ENCODE results near the gene OST4. TPM values are rescaled to one million over a fixed set of nuclear protein-coding genes. Genes with fewer than 3 reads are reported as not detected.
"Not testable (repeated sequence)": the region's sequence is repeated elsewhere in the genome, so short reads cannot be mapped to it uniquely, and the experiment has no call there.

Gene OST4
- polyA plus RNA-seq, 2 of the 4 experiments (the other 2 are of a cell fraction) = 392 to 880 TPM

DNA sequence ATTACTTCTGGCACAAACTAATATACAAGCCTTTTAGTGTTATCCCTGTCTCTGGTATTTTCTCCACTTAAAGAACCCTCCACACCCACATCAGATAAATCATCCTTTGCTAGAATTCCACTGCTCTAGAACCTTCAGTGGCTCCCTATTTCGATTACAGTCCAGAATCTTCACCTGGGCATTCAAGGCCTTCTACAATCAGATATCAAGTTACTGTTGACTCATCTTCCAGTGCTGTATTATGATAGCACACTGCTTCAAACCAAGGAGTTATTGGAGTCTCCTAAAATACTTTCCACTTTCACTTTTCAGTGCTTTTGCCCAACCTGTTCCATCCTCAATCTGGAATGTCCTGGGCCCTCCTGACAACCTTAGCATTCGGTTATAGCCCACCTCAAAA, 44.1 kb upstream of the OST4 start:
- no peak for ATAC-seq
- TF ChIP-seq CBX8 (IDR thresholded peaks at IDR 0.05) (no peak), KDM1A (IDR thresholded peaks at IDR 0.05; ENCODE audit: low read depth) (0 out of 2 replicates have a peak, but pooled peaks have one; percentile 16), ZFP36 (IDR thresholded peaks at IDR 0.05; ENCODE audit: borderline replicate concordance, partially characterized antibody) (peak; percentile 71)
- ChIA-PET POLR2A (no interaction called here), CTCF (interaction anchor here (0.6 to 4.2 kb wide), 7 partner anchors 8 to 353 kb away, joined by 3 to 28 read pairs (median 6); partner anchors contain the start of genes ABHD1 and PREB)
- Histone ChIP-seq H3K27ac (no peak overlapping the region), H3K4me2 (no peak overlapping the region), H3K4me1 (0 out of 3 replicates have a peak, but pooled peaks cover 4% of the 10 kb centered on the region), H3K4me3 (no peak overlapping the region), H3K9me3 (no peaks in the 10 kb centered on the region)
- no peak for DNase-seq (ENCODE audit: low read depth in 1 of 2, low spot score in 1 of 2)
- no peak for FAIRE-seq
- WGBS (ENCODE audit: missing lambda C conversion rate) = 44% methylated on average over 2 of the region's 2 CpGs

GRCh38 chr2:27111392-27112078, 40.1 kb upstream of the OST4 start:
- FAIRE-seq; H3K4me1 ChIP-seq; ATAC-seq; POLR2A ChIA-PET; H3K4me2 ChIP-seq; H3K4me3 ChIP-seq; H3K27ac ChIP-seq; DNase-seq (ENCODE audit: low read depth in 1 of 2, low spot score in 1 of 2); H3K9me3 ChIP-seq: not testable (repeated sequence)
- CTCF ChIA-PET = interaction anchor here (1.1 to 4.2 kb wide), 12 partner anchors 9 to 192 kb away, joined by 3 to 28 read pairs (median 4); partner anchors contain the start of genes ABHD1 and TRIM54
- 90% methylated on average over 47 of the region's 49 CpGs for WGBS (ENCODE audit: missing lambda C conversion rate)

- ATAC-seq; FAIRE-seq; H3K4me2 ChIP-seq; H3K9me3 ChIP-seq; H3K27ac ChIP-seq; DNase-seq (ENCODE audit: low read depth in 1 of 2, low spot score in 1 of 2); H3K4me3 ChIP-seq; POLR2A ChIA-PET; H3K4me1 ChIP-seq: not testable (repeated sequence)
- 79% methylated on average over 24 of the region's 24 CpGs for WGBS (ENCODE audit: missing lambda C conversion rate)
- CTCF ChIA-PET = interaction anchor here (0.5 to 2.0 kb wide), 10 partner anchors 9 to 192 kb away, joined by 3 to 7 read pairs (median 4); partner anchors contain the start of genes ABHD1 and KHK
Observed at GRCh38 chr2:27110603-27111352, 39.3 kb upstream of the OST4 start.

DNA sequence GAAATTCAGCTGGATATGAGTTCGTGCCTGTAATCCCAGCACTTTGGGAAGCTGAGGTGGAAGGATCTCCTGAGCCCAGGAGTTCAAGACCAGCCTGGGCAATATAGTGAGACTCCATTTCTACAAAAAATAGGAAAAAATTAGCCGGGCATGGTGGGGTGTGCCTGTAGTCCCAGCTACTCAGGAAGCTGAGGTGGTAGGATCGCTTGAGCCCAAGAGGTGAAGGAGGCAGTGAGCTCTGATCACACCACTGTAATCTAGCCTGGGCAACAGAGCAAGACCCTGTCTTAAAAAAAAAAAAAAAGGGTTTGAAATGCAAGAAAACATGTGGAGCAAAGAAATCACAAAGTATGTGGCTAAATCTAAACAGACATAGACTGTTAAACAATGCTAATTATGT, 37.6 kb upstream of the OST4 start:
- DNase-seq (ENCODE audit: low read depth in 1 of 2, low spot score in 1 of 2) (no peak), ATAC-seq (no peak), FAIRE-seq (no peak)
- no peak overlapping the region for H3K4me2 ChIP-seq
- H3K4me3 ChIP-seq = no peak overlapping the region
- H3K27ac ChIP-seq = no peak overlapping the region
- H3K9me3 ChIP-seq = no peaks in the 10 kb centered on the region
- TF ChIP-seq JUN (IDR thresholded peaks at IDR 0.05) (no peak), KDM1A (IDR thresholded peaks at IDR 0.05; ENCODE audit: low read depth) (no peak), NR3C1 (IDR thresholded peaks at IDR 0.05) (no peak), POLR2A (IDR thresholded peaks at IDR 0.05; ENCODE audit: low read length) (no peak), FOSB (CRISPR knock-in tag; IDR thresholded peaks at IDR 0.05) (no peak), HEYL (CRISPR knock-in tag; IDR thresholded peaks at IDR 0.05) (no peak)
- ChIA-PET POLR2A (no interaction called here), CTCF (interaction anchor here (0.6 to 3.8 kb wide), 10 partner anchors 10 to 211 kb away, joined by 3 to 17 read pairs (median 3); partner anchors contain the start of gene ABHD1)
- no peaks in the 10 kb centered on the region for H3K4me1 ChIP-seq
- 67% methylated on average over 3 of the region's 3 CpGs for WGBS (ENCODE audit: missing lambda C conversion rate)

DNA sequence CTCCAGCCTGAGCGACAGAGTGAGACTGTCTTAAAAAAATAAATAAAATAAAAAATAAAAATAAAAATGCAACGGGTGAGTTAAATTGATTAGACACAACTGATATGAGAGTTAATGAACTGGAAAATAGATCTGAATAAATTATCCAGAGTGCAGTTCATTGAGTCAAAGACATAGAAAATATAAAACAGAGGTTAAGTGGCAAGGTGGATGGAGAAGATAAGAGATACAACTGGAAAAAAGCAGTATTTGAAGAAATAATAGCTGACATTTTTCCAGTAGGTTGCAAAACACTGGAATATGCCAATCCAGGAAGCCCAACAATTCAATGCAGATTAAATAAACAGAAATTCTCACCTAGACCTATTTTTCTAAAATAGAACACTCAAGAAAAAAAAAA, 36.8 kb upstream of the OST4 start:
- DNase-seq (ENCODE audit: low read depth in 1 of 2, low spot score in 1 of 2) = no peak
- Histone ChIP-seq H3K4me3 (no peak overlapping the region), H3K9me3 (no peaks in the 10 kb centered on the region), H3K27ac (no peak overlapping the region), H3K4me2 (no peak overlapping the region), H3K4me1 (no peaks in the 10 kb centered on the region)
- ATAC-seq = no peak
- WGBS (ENCODE audit: missing lambda C conversion rate) = 70% methylated on average over 2 of the region's 2 CpGs
- no peak for TF ChIP-seq KDM5A (IDR thresholded peaks at IDR 0.05)
- no peak for TF ChIP-seq ESRRA (IDR thresholded peaks at IDR 0.05; ENCODE audit: borderline replicate concordance, low read length)
- TF ChIP-seq HDAC2 (IDR thresholded peaks at IDR 0.05) = no peak
- no peak for TF ChIP-seq POLR2A (IDR thresholded peaks at IDR 0.05; ENCODE audit: low read length)
- TF ChIP-seq GATA3 (IDR thresholded peaks at IDR 0.05; ENCODE audit: borderline replicate concordance) = no peak
- no peak for TF ChIP-seq MAFK (IDR thresholded peaks at IDR 0.05; ENCODE audit: partially characterized antibody)
- TF ChIP-seq CHD2 (IDR thresholded peaks at IDR 0.05; ENCODE audit: low read length, partially characterized antibody) = no peak
- no peak for TF ChIP-seq TP53 (CRISPR knock-in tag; IDR thresholded peaks at IDR 0.05)
- TF ChIP-seq, protein P1, sequence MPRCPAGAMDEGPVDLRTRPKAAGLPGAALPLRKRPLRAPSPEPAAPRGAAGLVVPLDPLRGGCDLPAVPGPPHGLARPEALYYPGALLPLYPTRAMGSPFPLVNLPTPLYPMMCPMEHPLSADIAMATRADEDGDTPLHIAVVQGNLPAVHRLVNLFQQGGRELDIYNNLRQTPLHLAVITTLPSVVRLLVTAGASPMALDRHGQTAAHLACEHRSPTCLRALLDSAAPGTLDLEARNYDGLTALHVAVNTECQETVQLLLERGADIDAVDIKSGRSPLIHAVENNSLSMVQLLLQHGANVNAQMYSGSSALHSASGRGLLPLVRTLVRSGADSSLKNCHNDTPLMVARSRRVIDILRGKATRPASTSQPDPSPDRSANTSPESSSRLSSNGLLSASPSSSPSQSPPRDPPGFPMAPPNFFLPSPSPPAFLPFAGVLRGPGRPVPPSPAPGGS (IDR thresholded peaks at IDR 0.05) = no peak
- TF ChIP-seq USF2 (IDR thresholded peaks at IDR 0.05) = no peak
- TF ChIP-seq, protein P2, sequence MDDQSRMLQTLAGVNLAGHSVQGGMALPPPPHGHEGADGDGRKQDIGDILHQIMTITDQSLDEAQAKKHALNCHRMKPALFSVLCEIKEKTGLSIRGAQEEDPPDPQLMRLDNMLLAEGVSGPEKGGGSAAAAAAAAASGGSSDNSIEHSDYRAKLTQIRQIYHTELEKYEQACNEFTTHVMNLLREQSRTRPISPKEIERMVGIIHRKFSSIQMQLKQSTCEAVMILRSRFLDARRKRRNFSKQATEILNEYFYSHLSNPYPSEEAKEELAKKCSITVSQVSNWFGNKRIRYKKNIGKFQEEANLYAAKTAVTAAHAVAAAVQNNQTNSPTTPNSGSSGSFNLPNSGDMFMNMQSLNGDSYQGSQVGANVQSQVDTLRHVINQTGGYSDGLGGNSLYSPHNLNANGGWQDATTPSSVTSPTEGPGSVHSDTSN (IDR thresholded peaks at IDR 0.05) = no peak
- TF ChIP-seq HOXB5 (CRISPR knock-in tag; IDR thresholded peaks at IDR 0.05) = no peak
- no peak for TF ChIP-seq CEBPB (IDR thresholded peaks at IDR 0.05)
- no peak for TF ChIP-seq RFX5 (IDR thresholded peaks at IDR 0.05)
- POLR2A ChIA-PET = interaction anchor here (0.6 kb wide), 1 partner anchor 16 kb away, joined by 3 read pairs; no protein-coding TSS in a partner anchor
- CTCF ChIA-PET = interaction anchor here (0.6 to 3.8 kb wide), 11 partner anchors 9 to 279 kb away, joined by 3 to 17 read pairs (median 4); partner anchors contain the start of gene KHK
- FAIRE-seq = no peak

Data from A549 (cell line).